GM21528 (cell line): ENCODE data around the gene SMAP1.

Experiments used
- ATAC-seq: cut with Tn5 transposase; IDR thresholded peaks from one replicate; pipeline ENCODE4 v1.9.1; 2021; ENCODE audit warnings: mild to moderate bottlenecking, moderate library complexity; ENCODE audit not compliant: unreplicated experiment, low FRiP score

Gene SMAP1

DNA sequence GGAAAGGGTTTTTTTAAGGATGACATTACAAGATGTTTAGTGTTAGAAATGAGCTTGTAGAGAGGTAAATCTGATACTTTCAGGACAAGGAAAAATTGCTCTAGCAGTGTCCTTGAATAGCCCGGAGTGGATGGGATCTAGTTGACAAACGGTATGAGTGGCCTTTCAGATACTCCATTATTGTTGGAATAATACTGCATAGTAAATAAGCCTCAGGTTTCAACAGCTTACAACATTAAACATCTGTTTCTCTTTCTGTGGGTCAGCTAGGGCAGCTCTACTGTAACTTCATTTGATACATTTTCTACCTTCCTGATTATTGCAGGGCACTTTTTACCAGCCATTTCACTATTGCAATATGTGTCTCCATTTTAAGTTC is 171.2 kb downstream of the SMAP1 start:
- ATAC-seq = no peak

DNA sequence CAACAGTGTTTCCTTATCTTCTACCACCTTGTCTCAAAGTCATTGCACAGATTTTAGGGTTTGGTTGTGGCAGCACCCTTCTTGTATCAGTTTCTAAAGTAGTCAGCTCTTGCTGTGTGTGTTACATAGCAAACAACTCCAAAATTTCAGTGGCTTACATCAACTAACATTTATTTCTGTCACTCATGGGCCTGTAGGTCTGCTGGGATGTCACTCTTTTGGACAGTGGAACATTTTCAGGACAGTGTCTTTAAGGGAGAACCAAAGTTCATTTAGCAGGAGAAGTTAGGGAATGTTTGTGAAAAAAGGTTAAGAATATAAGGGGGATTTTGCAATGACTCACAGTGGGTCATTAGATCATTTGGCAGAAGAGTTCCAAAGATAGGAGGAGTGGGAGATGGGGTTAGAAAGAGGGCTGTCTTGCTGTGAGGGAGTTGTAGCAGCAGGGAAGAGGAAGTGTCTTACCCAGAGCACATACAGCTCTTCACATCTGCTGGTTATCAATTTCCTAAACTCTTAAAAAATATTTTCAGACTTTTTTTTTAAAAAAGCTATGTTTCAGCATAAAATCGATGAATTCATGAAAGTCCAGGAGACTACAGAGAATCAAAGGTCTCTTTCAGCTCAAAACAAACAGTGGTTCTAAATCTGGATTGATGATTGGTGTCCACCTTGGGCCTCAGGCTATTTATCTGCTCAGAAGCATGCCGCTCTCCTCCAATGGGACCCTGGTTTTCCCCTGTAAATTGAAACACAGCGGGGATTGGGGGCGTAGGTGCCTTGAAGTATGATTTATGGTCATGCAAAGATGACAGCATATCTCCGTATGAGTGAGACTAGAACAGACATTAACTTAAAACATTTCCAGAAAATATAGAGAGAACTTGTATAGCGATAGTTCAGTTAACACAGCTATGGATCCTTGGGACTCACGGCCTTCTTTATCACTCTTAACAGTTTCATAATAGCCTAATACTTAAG is 171.9 kb downstream of the SMAP1 start:
- no peak for ATAC-seq

DNA sequence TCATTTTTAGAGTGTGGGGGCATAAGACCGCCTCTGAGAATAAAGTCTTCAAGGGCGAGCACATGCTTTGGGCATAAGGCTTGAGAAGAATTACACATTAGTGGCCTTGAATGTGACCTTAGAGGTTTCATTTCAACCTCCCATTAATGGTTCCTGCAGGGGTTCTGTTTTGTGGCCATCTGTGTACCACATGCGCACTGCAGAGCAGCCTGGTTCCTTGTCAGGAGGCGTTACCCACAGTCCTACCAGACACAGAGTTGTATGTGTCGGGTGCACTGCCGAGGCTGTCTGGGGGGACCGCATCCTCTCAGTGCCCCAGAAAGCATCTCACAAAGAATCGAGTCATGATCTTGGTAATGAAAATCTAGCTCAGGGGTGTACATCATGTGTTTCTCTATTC is 173.4 kb downstream of the SMAP1 start:
- ATAC-seq = no peak

DNA sequence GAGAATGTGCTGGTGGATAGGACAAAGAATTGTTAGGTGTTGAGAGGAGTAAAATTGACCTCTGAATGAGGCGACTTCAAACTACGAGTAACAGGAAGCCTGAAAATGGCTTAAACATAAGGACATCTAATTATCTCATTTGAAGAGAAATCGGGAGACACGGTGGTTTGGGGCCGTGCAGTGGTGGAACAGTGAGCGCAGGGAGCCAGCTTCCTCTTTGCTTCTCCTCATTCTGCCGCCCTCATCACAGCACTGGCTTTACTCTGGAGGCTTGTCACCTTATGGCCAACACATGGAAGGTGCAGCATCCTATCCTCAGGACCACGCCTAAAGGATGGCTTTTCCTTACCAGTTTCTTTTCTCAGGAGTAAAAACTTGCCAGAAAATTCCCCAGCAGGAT is 174.9 kb downstream of the SMAP1 start:
- no peak for ATAC-seq

DNA sequence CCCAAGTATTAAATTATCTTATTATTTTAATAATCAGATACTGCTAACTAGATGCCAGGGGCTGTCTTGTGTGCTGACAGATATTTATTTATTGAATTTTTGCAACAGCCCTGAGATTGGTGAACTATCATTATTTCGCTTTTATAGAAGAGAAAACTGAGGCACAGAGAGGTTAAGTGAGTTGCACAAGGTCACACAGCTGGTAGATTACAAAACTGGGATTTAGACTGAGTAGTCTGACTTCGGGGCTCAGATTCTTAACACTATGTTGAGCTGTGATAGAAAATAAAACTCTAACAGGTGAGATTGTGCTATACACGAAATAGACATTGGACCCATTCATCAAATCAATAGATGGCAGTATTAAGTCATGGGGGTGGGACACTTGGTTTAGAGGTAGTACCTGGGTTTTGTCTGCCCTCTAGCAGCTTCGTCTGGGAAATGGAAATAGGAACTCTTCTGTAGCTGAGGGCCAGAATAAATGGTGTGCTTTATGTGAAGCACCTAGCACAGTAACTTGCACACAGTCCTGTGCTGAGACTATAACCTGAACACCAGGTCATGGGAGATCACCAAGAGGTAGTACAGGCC is 175.7 kb downstream of the SMAP1 start:
- ATAC-seq = no peak

DNA sequence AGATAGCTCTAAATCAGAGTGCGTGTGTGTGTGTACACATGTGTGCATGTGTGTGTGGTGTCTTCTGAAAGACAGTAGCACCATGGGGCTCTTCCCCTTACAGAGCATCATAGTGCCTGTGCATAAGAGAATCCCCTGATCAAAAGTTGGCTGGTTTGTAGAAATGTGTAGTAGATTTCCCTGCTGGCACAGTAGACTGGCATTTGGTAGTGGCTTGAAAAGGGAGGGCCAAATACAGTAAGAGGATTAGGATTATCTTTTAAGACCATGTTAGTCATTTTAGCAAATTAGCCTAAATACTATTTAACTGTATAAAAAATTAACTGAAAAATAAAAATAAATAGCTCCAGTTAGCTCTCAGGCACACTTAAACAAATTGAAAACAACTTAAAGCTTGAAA is 176.6 kb downstream of the SMAP1 start:
- no peak for ATAC-seq

DNA sequence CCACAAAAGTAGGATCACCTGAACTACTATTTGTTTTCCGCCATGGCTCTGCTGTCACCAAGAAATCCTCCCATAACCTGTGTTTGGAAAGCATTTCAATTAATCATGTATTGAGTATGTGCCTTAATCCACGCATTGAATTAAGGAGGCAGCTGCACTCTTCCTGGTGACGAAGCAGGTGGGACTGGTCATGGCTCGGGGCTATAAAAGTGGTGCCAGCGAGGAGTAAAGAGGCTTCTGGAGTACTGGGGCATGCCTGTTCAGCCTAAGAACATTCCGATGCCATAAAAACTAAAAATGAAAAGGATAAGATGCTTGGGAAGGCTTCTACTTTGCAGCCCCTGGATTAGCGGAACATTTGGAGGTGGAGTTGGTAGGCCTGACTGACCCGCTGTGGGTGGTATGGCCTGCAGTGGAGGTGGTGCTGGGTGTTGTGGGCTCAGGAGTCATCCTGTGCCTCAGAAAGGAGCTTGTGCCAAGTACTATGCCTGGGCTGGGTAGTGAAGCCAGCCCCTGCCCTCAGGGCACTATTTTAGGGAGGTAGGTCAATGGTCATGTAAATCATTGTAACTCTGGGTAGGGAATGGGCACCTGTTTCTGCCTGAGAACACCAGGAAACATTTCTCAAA is 178.6 kb downstream of the SMAP1 start:
- ATAC-seq = no peak

DNA sequence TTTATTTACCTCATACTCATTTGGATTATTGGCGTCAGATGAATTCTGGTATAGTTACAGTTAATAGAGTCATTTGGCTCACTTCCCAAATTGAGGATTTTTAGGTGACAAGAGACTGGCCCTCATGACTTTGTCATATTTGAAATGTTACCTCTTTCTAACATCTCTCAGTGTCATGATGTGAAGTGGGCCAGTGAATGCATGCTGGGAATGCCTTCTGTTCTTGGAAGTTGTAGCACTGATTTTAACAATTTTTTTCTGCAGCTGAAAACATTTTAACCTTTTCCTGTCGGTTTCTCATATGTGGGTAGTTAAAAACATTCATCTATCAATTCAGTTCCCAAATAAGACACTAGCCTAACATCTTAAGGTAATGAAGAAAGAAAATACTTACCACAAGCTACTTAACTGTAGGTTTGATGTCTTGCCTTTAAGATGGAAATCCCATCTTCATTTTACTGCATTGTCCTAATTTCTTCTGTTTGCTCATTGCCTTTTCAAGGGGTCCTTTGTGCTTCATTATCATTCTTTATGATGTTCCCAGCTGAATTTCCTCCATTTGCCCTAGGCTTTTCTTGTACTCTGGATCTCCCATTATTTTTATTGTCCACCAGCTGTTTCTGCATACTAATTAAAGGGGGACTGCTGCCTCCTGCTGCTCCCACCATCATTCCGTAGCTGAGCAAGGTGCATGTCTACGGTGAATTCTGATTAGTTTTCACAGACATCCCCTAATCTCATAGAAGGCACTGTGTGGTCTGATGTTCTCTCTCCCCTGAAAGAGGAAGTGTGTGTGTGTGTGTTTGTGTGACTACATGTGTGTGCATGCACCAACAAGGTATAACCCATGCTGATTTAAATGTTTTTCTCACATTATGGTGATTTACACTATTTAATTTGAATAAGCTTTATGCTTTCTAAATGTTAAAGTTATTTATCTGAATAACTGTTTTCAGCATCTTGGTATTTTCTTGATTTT is 179.7 kb downstream of the SMAP1 start:
- ATAC-seq = no peak

DNA sequence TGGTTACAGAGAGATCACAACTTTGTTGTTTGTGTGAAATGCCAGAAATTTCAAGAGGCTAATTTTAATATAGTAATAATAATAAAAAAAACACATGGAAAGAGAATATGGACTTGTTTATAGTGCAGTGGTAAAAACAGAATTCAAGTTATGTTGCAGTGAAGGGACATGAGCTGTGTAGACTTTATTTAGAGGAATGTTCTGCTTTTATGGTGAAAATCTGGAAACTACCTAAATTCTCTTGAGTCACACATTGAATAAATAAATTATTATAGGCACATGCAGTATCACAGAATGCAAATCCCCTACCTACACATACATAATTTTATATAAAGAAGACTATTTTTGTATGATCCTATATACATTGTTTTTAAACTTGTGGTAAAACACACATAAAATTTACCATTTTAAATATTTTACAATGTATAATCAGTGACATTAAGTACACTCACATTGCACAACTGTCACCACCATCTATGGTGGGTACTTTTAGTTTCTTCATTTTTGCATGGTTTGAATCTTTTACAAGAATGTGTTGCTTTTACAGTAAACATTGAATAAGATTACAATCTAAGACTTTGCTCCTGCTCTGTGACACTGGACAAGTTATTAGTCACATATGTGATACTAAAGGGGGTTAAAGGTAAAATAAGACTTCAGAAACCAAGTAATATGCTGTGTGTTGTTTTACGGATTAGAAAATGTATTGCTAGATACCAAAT is 181.8 kb downstream of the SMAP1 start:
- ATAC-seq = no peak

DNA sequence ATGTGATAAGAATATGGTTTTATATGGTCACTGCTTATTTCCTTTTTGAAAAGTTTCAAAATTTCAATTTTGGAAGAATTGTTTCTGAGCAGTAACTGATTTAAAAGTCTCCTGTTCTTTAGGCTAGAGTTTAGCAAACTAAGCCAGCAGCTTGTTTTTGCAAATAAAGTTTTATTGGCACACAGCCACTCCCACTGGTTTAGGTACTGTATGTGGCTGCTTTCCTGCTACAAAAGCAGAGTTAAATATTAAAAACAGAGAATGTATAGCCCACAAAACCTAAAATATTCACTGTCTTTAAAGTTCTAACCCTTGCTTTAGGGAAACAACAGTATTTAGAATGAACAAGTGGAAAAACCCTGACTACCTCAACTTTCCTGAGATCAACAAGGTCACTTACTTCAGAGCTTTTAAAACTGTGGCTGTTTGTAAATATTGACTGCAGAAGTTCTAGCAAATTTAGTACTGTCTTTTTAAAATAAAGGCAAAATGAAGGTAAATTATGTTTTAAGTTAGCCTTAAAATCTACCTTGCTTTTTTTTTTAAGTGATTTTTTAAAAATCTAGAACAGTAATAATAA is 185.1 kb downstream of the SMAP1 start:
- no peak for ATAC-seq

DNA sequence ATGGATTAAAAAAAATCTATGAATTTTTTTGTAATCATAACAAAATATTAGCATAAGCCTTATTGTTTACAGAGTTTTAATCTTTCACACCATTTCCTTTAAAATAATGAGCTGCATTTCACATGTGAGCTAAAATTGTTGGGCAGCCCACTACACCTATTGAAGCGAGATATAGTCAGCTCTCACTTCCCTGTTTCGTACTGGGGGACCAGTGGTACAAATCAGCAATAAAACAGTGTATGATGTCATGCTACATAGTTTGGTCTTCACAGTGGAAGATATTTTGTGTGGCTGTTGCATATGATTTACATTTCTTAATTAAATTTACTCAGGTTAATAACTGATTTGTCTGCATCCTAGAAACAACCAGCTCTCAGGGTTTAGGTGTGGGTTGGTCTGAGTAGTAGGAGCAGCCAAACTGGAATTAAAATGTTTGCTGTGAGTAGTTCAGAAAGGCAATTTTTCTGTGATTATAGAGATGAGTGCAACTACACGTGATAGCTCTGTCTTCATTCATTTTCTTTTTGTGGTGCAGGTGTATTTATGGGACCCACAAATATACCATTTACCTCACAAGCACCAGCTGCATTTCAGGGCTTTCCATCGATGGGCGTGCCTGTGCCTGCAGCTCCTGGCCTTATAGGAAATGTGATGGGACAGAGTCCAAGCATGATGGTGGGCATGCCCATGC is 189.8 kb downstream of the SMAP1 start:
- peak; percentile 100 for ATAC-seq

DNA sequence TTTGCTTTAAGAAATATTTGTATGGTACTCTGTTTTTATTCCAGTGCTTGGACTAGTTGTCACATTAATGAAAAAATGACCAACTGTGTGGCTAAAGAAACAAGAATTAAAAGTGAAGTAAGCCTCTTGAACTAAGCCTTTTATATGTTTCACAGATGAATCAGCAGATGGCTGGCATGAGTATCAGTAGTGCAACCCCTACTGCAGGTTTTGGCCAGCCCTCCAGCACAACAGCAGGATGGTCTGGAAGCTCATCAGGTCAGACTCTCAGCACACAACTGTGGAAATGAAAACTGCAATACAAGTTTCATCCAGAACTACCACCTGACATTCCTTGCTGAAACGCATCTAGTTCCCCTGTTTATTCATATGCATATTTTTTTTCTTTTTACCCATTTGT is 192.4 kb downstream of the SMAP1 start:
- no peak for ATAC-seq

DNA sequence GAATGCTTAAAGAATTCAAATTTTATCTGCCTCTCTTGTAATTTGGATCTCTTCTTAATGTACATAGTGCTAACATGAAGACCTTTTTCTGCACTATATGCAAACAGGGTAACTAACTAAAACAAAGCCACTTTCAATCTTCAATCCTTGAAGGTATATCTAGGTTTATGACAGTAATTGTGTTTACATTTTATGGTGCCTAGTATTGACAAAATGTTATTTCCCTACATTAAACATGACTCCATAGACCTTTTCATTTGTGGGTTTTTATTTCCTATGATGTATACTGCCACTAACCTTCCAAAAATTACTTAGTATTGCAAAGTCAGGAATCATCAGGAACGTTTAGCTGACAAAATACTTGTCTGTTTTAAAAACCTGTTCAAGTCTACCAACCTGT is 193.2 kb downstream of the SMAP1 start:
- no peak for ATAC-seq

DNA sequence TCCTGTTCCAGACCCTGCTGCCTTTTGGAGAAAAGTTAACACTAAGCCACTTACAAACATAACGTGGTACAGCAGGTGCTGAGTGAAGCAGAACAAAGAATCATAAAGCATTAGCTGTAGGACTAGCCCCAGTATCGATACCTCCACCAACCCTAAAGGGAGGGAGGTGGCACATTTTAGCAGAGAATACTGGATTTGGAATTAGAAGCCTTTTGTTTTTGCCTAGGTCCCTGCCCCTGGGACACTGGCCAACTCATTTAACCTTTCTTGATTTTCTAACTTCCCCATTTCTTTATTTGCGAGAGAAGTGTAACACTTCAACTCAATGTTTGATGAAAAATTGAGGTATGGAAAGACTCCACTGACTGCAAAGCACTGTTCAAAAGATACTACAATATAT is 195.7 kb downstream of the SMAP1 start:
- ATAC-seq = no peak

DNA sequence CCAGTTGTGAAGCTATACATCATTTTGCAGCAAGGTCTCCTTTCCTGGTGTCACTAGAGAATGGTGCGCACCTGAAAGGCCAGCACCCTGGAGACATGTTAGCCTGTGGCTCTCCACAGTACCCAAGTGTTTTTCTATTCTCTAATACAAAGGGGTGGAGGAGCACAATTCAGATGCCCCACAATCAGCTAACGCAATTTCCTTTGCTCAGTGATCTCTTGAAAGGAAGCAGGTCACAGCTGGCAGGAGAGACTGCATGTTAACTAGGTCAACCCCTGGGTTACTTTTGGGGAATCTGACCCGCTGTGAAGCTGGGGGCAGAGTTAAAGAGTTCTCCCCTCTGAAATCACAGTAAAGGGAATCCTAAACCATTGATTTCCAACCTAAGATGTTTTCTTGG is 196.7 kb downstream of the SMAP1 start:
- no peak for ATAC-seq

DNA sequence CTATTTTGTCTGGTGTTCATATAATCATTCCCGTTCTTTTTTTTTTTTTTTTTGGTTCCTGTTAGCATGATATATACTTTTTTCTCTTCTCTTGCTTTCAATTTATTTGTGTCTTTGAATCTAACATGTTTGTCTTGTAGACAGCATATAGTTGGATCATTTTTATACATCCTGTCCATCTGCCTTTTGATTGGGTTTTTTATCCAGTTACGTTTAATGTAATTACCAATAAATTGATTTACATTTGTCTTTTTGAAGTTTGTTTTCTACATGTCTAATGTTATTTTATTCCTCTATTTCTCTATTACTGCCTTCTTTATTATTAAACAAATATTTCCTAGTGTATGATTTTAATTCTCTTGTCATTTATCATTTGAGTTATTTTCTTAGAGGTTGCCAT is 204.8 kb downstream of the SMAP1 start:
- no peak for ATAC-seq

DNA sequence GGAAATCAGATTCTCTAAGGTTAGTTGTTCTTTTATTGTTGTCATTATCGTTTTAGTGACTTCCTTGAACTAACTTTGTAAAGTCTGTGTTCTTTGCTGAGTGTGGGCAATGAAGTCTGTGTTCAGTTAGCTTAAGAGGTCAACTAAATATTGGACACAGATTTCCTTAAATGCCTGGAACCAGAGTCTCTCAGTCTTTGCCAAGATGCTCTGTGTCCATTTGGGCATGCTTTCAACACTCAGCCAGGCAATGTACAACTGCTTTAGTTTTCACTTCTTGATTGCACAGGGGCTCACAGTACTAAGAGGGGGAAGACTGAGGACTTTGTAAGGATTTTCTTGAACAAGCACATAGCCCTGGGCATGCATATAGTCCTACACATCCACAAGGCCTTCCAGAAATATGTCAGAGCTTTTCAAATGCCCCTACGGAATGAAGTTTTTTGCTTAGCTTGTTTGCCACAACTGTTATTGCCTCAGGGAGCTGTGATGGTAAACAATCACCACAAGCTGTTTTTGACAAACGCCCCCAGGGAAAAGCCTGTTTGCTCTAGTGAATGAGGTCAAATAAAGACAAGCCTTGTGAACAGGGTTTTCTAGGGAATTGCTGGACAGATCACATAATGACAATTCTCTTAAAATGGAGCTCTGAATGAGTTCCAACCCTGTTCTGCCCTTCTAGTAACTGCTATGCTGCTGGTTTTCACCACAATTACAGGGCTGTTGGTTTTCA is 206.7 kb downstream of the SMAP1 start:
- ATAC-seq = no peak

DNA sequence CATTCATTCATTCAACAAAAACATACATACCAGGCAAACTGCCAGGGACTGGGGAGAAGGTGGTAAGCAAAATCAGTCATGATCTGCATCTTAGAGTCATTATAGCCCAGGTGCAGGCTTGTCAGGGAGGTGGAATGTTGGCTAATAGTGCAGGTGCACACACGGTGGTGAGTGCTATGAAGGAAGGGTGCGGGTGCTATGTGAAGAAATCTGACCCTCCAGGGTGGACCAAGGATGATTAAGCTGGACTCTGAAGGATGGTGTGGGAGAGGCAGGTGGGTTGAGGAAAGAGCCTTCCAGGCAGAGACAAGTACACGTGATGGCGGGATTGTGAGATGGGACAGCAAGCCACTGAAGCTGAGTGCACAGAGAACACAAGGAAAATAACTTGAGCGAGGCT is 211.8 kb downstream of the SMAP1 start:
- no peak for ATAC-seq
